D721Med (cell line): ENCODE data around the gene MITD1.

Source experiments
- DNase-seq: peaks from one replicate; pipeline ENCODE4 v3.0.0; 2011; ENCODE audit warnings: low spot score; ENCODE audit not compliant: insufficient read length
- FAIRE-seq: peaks from 2 replicates; lab custom pipeline; 2011; peaks lifted over from hg19 to GRCh38; lab: Jason Lieb, UNC
- TF ChIP-seq, protein P1 (sequence below): IDR thresholded peaks from 2 replicates; pipeline ENCODE4 v1.5.1; 2012; ENCODE audit warnings: mild to moderate bottlenecking, control low read depth; ENCODE audit not compliant: insufficient read depth; ENCODE audit errors: missing control alignments

The MITD1 gene

GRCh38 chr2:99154643-99155536 lies 26.0 kb downstream of the MITD1 start, which contains the start of the genes LIPT1 and TSGA10:
Gene LIPT1 (plus strand): TSS chr2:99154967. CDS start chr2:99161958, 6,991 bp downstream.
Gene TSGA10 (minus strand): TSS chr2:99154942. CDS start chr2:99109439, 45,503 bp downstream.
- DNase-seq = peak; percentile 87
- TF ChIP-seq, protein P1, sequence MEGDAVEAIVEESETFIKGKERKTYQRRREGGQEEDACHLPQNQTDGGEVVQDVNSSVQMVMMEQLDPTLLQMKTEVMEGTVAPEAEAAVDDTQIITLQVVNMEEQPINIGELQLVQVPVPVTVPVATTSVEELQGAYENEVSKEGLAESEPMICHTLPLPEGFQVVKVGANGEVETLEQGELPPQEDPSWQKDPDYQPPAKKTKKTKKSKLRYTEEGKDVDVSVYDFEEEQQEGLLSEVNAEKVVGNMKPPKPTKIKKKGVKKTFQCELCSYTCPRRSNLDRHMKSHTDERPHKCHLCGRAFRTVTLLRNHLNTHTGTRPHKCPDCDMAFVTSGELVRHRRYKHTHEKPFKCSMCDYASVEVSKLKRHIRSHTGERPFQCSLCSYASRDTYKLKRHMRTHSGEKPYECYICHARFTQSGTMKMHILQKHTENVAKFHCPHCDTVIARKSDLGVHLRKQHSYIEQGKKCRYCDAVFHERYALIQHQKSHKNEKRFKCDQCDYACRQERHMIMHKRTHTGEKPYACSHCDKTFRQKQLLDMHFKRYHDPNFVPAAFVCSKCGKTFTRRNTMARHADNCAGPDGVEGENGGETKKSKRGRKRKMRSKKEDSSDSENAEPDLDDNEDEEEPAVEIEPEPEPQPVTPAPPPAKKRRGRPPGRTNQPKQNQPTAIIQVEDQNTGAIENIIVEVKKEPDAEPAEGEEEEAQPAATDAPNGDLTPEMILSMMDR = peak; percentile 13
- no peak for FAIRE-seq

GRCh38 chr2:99153921-99154604 lies 26.8 kb downstream of the MITD1 start:
- FAIRE-seq = no peak
- no peak for DNase-seq
- TF ChIP-seq, protein P1 = no peak

GRCh38 chr2:99152199-99152895 lies 28.5 kb downstream of the MITD1 start:
- DNase-seq = no peak
- TF ChIP-seq, protein P1 = no peak
- FAIRE-seq = no peak

- FAIRE-seq = no peak
- no peak for DNase-seq
- TF ChIP-seq, protein P1 = no peak
These were observed 30.2 kb downstream of the MITD1 start for GRCh38 chr2:99150706-99151105.

DNA sequence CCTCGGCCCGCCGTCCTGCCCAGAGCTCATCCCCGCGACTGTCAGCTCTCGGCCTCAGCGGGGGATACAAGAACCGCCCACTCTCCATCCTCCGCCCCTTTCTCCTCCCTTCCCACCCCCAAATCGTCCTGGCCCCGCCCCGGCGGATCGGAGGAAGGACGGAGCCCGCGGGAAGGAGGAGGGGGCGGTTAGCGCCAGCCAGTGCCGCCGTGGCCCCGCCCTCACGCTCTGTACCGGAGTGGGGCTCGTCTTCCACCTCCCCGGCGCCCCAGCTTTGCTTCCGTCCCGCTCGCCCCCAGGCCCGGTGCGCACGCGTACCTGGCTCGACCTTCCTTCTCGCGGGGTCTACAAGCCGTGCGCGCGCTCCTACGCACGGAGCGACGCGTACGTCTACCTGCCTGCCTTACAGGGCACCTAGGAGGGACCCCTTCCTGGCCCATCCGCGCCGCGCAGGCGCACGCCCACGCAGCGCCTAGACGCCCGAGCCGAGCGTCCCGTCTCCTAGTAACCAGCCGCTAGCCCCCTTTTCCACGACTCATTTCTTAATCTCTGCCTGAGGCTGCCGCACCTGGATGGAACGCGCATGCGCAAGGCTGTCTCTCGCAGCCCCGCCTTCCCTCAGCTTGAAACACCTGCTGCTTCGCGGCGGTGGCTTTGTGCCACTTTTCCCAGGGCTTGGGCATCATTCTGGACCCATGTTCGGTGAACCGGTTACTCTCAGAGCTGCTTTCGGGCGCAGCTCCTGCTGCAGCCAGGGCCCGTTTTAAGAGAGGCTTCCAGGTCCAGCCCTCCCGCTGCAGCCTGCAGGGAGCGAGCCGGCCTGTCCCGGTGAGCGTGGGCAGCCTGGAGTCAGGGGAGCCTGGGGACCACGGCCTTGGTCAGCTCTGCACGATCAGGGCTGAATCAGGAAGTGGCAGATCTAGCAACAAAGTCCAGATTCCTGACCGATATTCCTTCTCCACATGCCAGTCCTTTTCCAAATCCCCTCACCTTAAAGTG lies 39.4 kb downstream of the MITD1 start, which contains the start of gene C2orf15:
Gene C2orf15, plus strand, starts transcription at position 598 of the 999 bp plus-strand sequence. CDS start 8,852 bp downstream, outside the sequence.
- no peak for DNase-seq
- TF ChIP-seq, protein P1 = no peak
- FAIRE-seq = no peak

DNA sequence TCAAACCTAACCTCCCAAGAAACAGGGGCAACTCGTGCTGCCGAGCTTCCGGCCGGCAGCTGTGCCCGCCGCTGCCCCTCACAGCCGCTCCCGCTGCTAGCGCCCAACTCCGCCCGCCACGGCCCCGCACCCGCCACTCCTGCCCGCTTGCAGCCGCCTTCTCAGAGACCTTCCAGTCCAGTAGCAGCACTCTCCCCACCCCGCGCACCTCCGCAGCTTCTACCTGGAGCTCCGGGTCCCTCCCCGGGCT lies 40.1 kb downstream of the MITD1 start:
- TF ChIP-seq, protein P1 = no peak
- DNase-seq (no peak), FAIRE-seq (no peak)
